NK-92 (cell line): ENCODE data around the gene EDDM3A.

ENCODE experiments used
- DNase-seq: peaks from one replicate; lab custom pipeline; 2025; ENCODE audit not compliant: unreplicated experiment; lab: John Stamatoyannopoulos, UW

The EDDM3A gene

DNA sequence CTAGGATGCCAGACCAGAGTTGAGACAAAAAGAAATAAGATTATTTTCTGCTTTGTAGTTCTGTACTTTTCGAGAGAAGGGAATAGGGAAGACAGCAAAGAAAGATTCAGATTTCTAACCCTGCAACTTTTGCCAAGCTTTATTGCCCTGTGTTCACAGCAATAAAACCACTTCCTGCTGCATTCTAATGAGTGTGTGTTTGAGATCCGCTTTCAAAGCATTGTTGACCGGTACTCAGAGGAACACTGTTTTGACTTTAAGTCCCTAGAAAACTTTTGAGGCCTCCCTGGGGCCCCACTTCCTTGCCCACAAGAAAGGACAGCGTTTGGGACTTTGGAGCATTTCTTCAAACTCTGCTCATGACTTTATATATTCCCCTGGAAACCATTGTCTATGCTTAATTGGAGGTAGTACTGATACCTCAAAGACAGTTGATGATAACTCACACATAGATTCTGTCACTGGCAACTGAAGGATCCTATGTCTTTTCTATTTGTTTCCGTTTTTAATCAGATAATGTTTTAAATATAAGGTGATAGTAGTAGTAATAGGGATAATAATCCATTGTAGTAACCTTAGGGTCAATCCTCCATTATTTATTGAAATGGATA is 36.7 kb downstream of the EDDM3A start:
- no peak for DNase-seq

DNA sequence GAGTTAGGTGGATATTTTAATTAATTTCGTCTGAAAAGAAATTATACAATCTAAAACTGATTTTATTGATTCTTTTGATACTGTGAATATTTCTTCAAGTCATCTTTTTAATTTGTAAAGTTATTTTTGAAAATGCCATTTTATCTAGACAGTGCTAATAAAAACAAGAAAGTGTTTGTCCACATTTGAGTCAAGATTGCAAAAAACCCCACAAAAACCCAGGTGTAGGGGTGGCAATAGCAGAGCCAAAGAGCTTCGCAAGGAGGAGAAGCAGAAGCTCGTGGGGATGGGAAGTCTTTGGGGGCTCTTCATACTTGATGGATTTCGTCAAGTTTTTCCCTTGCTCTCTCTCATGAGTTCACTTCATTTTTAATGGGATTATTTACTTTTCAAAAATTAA is 41.3 kb downstream of the EDDM3A start:
- DNase-seq, result no peak

DNA sequence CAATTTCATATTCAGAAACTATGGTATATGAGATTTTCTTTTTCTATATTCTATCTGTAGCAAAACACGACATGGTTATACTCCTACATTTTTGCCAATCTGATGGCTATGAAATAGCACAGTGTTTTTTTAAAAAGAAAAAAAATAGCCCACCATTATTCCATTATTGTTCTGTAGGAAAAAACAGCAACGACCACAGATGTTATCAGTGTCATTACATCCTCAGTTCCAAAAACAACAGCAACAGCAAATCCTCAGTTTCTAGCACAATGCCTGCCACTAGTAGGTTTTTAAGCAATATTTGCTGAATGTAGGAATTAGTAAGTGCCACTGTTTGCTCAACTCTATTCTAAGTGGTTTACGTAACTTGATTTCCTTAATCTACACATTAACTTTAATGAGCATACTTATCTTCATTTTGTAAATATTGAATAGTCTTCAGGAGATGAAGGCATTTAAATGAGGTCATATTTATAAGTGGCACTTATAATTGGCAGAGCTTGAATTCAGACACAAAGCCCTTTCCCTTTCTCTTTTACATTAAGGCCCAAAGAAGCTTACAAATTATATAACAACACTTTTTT is 43.6 kb downstream of the EDDM3A start:
- DNase-seq, result no peak

DNA sequence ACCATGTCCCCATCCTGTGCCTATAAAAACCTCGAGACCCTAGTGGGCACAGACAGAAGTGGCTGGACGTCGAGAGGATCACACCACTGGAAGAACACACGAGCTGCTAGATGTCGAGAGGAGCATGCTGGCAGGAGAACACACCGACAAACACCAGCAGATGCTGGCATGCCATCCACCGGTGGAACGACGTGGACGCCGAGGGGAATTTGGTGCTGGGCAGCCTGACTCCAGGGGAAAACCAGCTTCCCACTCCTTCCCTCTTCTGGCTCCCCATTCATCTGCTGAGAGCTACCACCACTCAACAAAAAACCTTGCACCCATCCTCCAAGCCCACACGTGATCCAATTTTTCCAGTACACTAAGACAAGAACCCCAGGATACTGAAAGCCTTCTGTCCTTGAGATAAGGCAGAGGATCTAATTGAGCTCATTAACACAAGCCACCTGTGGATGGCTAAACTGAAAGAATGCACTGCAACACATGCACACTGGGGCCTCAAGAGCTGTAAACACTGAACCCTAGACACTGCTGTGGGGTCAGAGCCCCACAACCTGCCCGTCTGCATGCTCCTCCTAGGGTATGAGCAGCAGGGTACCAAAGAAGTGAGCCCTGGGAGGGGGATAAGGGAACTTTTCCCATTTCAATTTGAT is 44.9 kb downstream of the EDDM3A start:
- DNase-seq, result no peak

DNA sequence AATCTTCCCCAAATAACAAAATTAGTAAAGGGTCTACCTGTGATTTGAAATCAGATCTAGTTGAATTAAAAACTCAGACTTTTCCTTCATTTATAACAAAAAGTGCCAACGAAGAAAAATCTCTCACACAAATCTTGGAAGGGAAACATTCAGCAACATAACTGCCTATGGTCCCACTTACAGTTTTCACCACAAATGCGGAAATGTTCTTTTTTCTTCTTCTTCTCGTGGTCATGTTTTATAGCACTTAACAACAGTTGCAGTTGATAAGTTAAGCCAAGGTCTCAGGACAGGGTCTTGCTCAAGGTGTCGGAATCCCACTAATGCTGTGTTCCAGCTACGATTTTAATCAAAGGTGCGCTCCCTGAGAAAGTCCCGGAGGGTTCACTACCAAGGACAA is 45.5 kb downstream of the EDDM3A start:
- DNase-seq, result no peak

DNA sequence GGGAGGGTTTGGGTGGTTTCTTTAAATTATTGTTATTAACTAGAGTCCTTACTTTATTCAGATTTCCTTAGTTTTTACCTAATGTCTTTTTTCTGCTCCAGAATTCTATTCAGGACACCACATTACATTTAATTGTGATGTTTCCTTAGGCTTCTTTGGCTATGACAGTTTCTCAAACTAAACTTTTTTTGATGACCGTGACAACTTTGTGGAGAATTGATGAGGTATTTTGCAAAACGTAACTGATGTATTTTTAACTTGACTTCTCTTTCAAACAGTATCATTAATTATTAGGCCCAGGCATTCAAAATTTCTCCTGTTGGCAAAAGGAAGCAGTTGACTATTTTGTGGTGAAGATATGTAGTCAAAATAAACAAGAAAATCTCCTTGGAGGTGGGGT is 45.9 kb downstream of the EDDM3A start:
- DNase-seq, result no peak

DNA sequence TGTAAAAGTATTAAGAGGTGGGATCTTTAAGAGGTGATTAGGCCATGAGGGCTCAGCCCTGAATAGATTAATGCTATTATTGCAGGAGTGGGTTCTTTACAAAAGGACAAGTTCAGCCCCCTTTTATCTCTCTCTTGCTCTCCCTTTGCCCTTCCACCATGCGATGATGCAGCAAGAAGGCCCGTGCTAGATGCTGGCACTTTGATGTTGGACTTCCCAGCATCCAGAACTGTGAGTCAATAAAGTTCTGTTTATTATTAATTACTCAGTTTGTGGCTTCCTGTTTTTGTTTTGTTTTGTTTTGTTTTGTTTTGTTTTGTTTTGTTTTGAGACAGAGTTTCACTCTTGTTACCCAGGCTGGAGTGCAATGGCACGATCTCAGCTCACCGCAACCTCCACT is 46.9 kb downstream of the EDDM3A start:
- no peak for DNase-seq

DNA sequence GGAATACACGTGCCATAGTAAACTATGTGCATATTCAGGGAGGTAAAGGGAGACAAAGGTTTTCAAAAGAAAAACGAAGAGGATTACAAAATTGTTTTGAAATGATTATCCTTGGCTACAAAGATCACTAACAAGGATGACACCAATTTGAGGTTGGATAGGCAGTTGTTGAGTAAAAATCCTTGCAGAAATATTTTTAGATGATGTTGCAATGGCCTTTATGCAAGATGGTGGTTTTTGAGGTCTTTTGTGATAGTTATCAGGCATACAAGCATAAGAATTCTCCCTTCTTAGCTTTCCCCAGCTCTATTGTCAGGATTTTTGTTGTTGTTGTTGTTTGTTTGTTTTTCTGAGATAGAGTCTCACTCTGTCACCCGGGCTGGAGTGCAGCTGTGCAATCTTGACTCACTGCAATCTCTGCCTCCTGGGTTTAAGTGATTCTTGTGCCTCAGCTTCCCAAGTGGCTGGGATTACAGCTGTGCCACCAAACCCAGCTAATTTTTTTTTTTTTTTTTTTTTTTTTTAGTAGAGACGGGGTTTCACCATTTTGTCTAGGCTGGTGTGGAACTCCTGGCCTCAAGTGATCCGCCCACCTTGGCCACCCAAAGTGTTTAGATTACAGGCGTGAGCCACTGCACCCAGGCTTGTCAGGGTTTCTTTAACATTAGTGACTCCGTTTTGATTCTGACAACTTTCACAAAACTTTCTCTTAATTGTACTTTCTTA is 49.1 kb downstream of the EDDM3A start:
- DNase-seq, result no peak

DNA sequence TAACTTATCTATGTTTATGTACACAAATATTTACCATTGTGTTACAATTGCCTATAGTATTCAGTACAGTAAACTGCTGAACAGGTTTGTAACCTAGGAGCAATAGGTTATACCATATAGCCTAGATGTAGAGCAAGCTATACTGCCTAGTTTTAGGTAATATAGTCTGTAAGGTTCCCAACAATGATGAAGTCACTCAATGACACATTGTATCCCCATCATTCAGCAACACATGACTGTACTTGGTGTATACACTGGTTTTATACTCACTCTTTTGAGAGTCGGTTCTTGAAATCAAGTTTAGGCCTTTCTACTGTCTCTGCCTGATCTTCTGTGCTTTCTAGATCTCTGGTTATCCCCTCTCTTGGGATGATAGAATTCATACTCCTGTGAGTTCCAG is 51.5 kb downstream of the EDDM3A start:
- no peak for DNase-seq
